GM12872 (cell line): ENCODE results near the gene TTC13.

Experiments used
- TF ChIP-seq, protein P1 (sequence below): IDR thresholded peaks from 3 replicates; pipeline ENCODE4 v1.5.1; 2011; ENCODE audit warnings: low read depth, mild to moderate bottlenecking, low read length, moderate library complexity; ENCODE audit not compliant: insufficient read depth

Gene TTC13

DNA sequence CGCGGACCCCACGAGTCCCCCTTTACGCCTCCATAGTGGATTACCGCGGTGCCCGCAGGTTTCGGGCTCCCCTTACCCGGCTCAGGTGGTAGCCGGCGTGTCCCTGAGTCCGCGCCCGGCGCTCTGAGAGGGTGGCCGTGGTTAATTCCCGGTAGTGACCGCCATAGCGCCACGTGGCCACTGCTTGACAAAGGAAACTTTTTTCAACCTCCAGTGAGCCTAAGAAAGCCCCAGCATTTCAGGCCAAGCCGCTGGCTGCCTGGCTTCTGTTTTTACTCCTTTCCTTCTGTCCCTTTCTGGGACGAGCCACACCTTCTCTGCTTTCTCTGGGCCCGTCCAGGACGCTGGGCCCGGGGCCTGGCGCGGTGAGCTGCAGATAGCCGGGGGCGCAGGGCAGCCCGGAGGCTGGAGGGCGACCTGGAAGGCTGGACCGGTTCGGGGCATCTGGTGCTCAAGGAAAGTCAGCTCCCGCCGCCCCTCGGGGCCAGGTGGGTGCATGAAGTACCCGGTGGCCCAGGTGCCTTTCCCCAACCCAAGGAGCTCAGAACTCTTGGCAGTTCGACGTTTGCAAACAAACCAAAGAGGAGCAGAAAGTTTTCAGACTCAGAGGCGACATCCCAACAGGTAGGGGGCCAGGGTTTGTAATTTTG lies 109.8 kb downstream of the TTC13 start:
- TF ChIP-seq, protein P1, sequence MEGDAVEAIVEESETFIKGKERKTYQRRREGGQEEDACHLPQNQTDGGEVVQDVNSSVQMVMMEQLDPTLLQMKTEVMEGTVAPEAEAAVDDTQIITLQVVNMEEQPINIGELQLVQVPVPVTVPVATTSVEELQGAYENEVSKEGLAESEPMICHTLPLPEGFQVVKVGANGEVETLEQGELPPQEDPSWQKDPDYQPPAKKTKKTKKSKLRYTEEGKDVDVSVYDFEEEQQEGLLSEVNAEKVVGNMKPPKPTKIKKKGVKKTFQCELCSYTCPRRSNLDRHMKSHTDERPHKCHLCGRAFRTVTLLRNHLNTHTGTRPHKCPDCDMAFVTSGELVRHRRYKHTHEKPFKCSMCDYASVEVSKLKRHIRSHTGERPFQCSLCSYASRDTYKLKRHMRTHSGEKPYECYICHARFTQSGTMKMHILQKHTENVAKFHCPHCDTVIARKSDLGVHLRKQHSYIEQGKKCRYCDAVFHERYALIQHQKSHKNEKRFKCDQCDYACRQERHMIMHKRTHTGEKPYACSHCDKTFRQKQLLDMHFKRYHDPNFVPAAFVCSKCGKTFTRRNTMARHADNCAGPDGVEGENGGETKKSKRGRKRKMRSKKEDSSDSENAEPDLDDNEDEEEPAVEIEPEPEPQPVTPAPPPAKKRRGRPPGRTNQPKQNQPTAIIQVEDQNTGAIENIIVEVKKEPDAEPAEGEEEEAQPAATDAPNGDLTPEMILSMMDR = no peak

DNA sequence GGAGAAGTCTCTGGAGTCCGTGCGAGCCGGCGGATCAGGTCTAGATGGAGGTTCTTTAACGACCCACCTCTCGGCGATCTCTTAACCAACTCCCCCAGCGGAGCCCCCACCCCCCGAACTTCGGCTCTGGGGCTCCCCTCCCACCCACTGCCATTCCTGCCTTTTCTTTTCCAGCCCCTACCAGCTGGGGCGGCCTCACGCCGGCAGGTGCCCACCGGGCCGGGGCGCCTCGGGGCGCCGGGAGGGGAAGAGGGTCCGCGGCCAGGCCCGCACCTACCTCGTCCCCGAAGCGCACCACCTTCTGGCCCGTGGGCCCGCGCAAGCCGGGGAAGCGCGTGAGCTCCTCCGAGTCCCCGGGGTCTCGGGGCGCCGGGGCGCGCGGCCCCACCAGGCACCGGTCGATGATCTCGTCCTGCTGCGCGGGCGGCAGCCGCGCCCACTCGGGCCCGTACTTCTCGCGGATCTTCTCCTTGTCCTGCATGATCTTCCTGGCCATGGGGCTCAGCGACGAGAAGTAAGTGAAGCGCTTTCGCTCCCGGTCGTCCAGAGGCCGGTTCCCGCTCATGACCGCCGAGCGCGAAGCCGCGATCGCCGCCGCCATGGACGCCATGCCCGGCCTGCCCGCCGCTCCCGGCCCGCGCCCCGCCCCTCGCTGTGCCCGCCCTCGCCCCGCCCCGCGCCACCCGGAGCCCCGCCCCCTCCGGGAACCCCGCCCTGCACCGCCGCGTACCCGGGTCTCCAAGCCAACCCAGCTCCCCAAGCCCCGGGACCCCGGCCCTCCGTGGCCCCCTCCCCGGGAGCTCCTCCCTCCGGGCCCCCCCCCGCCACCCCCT lies 110.5 kb downstream of the TTC13 start, which contains the start of gene C1orf198:
Gene C1orf198 (minus strand): TSS at position 619 of the 833 bp plus-strand sequence. CDS start 9 bp downstream, at position 610.
- TF ChIP-seq, protein P1 = no peak

DNA sequence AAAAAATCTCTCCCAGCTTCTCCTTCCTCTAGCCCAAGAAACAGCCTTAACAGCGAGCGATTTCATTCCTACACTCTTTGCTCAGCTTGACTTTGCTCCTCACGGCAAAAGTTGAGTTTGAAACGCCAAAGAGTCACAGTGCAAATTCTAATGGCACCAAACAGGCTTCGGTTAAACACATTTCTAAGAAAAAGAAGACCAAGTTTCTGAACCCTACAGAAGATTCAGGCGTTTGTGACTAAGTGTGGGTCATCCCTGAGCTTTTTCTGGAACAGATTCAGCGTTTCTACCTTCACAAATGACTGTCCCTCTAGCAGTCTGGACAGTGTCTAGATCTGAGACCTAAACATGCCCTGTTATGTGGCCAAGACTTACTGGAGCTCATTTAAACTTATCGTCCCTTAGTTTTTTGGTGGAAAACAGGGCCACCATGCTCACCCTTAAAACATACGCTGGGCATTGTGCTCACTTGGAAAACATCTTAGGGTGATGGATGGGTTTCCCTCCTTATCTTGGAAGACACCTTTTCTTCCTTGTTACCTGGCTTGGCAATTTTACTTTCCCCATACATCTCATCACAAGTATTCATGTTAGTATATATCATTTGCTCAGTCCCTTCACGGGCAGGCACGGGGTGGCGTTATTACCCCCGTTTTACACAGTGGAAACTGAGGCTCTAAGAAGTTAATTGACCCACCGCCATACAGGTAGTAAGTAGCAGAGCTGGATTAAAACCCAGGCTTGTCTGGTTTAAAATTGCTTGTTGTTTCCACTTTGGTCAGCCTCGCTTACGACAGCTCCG lies 111.4 kb downstream of the TTC13 start:
- TF ChIP-seq, protein P1 = no peak

DNA sequence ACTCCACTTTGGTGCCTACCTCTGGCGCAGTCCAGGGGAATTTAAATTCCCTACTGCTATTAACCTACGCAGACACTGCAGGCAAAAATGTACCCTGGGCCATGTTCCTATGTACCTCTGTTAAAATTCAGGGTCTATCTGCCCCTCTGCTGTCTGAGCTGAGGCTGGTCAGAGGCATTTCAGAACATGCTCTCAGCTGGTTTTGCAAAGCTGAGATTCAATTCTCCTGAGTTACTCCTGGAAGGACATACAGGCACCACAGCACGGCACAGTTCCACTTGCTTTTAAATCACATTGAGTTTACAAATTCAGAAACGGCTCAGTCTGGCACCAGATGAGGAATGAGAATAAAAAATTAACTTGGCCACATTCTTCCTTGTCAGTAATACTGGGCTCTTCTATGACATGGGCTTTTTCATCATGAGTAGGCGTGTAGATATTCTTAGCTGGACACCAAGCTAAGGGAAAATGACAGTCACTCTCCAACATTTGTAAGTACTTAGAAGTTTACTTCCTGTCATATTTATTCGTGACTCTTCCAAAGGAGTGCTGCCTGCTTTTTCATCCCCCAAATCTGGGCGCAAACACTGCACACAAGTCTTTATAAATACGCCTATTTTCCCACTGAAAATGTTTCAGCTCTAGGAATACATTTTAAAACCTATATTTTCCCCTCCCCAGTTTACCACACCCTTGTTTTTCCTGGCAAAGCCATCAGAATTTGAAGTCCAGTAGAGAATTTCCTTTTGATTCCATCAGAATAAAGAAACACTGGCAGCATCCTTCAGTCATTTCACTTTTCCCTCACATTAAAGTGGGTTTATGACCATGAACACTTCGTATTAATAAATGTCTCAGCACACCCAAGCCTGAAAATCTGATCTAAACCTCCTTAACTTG lies 112.2 kb downstream of the TTC13 start:
- TF ChIP-seq, protein P1 = no peak

DNA sequence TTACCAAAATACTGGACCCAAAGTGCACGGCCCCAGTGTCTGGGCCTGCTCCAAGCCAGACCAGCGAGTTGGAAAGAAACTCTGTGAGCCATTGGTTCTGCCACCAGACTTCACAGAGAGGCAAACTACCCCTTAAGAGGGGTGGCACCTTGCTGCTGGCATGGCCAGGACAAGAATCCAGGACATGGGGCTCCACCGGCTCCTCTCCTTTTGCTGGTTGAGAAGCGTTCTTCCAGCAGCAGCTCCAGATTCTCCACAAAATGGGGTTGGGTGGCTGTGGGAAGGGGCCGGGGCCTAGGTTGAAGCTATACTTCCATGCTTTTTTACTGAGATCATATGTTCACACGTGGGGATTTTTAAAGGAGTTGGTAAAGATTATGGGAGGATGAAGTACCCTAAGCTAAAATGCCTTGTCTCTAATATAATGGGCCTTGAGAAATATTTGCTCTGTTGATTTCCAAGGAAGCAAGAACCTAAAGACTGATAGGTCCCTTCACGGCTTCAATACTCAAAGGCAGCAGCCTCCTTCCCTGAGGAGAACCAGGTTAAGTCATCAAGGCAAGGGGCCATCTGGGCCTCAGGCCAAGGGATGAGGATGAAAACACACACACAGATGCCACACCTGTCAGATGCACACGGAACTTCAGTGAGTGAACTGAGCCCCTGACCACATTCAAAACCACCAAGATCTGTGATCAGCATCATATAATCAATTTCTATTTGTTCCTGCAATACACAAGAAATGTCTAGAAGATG lies 113.4 kb downstream of the TTC13 start:
- TF ChIP-seq, protein P1 = no peak

DNA sequence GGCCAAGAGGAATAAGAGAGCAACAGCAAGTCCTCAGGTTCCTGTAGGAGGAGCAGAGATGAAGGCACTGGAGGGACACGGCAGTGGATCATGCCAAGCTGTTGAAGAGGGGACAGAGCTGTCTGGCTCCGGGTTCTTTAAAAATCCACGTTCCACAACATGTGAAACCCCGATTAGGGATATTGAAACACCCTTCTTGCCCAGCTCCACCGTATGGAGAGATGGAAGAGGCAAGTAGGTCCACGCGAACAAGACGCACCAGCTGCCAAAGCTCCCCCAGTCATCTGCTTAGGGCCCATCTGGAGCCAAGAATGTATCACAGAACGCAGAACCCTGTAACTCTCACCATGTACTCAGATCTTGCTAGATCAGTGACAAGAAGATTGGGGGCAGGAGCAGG lies 114.2 kb downstream of the TTC13 start:
- TF ChIP-seq, protein P1 = no peak
